Measurements from ENCODE around the gene PTPN23.

- no peak for TF ChIP-seq POLR2A (IDR thresholded peaks at IDR 0.05)
- no peak for TF ChIP-seq CTCF (IDR thresholded peaks at IDR 0.05)
These were observed 62.8 kb downstream of the PTPN23 start for GRCh38 chr3:47443611-47443995.

Data from lower leg skin (tissue), 3 donors.